Stimulated activated naive CD8-positive, alpha-beta T cell treated with anti-CD3 and anti-CD28 coated beads, Interleukin-15, Interleukin-2, amounts not matched to agents 100 U/mL and 50 U/mL, for 24 hours (primary cell): ENCODE measurements around the gene ABCA7.

Experiments
- ATAC-seq: fragments of 150-1000 bp; cut with Tn5 transposase; one replicate; pipeline ENCODE4 v1.10.0; 2021
- DNase-seq: peaks from one replicate; pipeline ENCODE4 v3.0.0; 2021

The ABCA7 gene

DNA sequence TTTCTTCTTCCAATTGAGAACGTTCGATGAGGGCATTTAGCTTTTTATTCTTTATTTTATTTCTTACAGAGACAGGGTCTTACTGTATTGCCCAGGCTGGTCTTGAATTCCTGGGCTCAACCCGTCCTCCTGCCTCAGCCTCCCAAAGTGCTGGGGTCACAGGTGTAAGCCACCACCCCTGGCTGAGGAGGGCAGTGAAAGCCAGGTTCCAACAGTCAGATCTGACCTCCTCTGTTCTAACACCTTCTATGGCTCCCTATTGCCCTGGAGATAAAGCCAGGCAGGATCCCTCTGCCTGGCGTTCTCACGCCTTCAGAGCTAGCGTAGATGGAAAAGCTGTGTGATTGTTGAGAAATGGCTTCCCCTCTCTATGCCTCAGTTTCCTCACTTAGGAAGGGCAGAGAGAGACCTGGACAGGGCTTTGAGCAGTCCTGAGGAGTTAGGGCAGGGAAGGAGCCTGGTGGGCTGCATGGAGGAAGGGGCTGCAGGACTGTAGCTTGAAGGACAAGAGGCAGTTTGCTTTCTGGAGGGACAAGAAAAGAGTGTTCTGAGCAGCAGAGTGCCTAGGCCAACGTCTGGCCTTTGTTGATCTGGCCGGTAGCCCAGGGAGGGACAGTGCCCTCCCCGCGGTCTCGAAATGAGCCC lies 32.6 kb downstream of the ABCA7 start:
- no peak for ATAC-seq
- no peak for DNase-seq

DNA sequence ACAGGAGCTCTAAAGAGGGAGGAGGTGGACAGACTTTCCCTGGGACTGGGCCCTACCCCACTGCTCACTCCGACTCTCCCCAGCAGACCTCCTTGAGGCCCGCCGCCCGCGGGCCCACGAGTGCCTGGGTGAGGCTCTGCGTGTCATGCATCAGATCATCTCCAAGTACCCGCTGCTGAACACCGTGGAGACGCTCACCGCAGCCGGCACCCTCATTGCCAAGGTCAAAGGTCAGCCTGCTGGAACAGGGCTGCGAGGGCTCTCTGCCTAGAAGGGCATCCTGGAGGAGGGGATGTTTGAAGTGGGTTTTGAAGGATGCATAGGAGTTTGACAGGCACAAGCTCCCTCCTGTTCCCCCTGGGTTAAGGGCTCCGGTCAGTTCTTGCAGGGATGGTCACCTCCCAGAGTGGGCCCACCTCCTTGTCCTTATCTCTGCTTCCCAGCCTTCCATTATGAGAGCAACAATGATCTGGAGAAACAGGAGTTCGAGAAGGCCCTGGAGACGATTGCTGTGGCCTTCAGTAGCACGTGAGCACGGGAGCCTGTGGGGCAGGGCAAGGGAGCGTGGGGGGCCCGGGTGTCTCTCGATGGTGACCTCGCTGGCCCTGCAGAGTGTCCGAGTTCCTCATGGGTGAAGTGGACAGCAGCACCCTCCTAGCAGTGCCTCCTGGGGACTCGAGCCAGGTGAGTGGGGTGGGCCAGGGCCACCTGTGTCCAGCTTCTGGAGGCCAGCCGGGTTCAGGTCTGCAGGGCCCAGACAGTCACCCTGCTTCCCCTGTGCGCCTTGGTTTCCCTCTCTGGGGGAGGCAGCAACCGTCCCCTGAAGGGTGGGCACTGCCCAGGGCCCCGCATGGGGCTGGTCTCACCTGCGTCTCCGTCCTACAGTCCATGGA lies 33.4 kb downstream of the ABCA7 start:
- DNase-seq (no peak), ATAC-seq (no peak)

DNA sequence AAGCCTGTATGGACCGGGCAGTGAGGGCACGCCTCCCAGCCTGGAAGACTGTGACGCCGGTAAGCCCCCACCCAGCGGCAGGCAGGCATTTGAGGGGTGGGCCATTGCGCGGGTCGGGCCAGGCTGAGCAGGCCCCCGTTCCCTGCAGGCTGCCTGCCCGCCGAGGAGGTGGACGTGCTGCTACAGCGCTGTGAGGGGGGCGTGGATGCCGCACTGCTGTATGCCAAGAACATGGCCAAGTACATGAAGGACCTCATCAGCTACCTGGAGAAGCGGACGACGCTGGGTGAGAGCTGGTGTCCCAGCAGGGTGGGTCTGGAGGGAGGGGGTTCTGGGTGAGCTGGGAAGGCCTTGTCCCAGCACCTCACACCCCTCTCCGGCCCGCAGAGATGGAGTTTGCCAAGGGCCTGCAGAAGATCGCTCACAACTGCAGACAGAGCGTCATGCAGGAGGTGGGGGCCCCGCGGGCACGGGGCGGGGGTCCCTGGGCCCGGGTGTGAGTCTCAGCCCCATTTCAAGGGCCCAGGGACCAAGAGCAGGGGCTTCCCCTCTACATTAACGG lies 34.1 kb downstream of the ABCA7 start:
- DNase-seq (no peak), ATAC-seq (no peak)

DNA sequence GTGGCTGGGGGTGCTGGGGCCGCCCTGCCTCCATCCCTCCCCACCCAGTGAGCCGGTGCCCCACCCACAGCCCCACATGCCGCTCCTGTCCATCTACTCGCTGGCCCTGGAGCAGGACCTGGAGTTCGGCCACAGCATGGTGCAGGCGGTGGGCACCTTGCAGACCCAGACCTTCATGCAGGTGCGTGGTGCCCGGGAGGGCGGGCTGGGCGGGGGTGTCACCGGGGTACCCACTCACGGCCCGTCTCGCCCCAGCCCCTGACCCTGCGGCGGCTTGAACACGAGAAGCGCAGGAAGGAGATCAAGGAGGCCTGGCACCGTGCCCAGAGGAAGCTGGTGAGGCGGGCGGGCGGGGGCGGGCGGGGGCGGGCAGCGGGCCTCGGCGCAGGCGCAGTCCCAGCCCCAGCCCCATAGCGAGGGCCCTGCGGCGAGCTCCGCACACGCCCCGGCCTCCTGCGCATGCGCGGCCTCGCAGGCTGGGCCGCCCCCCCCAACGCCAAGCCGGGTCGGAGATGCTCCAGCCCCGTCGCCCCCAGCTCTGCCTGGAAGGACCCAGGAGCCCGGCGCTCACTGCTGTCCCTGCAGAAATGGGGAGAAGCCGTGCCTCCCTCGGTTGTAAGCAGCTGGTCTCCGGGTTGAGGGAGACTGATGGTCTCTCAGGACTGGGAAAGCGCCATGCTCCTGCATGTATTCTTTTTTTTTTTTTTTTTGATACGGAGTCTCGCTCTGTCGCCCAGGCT lies 34.8 kb downstream of the ABCA7 start:
- DNase-seq, result peak; percentile 86

DNA sequence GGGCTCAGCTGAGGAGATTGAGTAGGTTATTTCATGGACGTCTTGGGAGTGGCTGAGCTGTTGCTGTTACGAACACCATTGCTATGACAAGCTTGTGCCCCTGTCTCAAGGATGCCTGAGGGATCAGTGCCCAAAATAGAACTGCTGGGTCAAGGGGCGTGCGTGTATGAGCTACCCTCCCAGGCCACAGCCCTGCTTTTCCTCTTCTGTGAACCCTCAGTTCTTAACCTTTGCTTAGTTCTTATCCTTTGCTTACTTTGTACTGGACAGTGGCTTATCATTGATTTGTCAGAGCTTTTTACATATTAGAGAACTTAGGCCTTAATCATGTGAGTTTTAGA lies 36.1 kb downstream of the ABCA7 start:
- ATAC-seq (no peak), DNase-seq (no peak)

More for the DNA sequence above, 34.8 kb downstream of the ABCA7 start:
- peak; percentile 17 for ATAC-seq

DNA sequence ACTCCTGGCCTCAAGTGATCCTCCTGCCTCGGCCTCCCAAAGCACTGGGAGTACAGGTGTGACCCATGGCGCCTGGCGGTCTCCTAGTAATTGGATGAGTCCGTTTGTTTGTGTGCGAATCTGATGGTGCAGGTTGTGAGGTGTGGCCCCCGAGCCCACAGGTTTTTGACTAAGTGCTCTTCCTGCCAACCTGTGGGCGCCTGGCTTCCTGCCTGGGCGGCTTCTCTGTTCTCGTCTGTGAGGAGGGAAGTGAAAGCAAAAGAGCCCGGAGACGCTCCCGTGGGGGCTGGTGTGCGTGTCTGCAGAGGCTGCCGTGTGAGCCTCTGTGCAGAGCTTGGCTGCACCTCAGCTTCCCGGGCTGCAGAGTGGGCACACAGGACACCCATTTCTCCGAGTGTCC lies 37.0 kb downstream of the ABCA7 start:
- peak; percentile 84 for ATAC-seq
- DNase-seq, result peak; percentile 87

DNA sequence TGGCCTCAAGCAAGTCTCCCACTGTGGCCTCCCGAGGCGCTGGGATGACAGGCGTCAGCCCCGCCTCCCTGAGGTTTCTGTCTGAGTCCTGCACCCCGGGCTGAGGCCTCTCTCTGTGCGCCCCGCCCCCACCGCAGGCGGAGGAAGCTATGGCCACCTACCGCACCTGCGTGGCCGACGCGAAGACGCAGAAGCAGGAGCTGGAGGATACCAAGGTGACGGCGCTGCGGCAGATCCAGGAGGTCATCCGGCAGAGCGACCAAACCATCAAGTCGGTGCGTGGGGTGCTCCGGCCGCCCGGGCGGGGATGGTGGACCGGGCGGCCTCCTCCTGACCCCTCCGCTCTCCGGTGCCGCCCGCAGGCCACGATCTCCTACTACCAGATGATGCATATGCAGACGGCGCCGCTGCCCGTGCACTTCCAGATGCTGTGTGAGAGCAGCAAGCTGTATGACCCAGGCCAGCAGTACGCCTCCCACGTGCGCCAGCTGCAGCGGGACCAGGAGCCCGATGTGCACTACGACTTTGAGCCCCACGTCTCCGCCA lies 39.7 kb downstream of the ABCA7 start:
- DNase-seq (peak; percentile 81), ATAC-seq (no peak)

DNA sequence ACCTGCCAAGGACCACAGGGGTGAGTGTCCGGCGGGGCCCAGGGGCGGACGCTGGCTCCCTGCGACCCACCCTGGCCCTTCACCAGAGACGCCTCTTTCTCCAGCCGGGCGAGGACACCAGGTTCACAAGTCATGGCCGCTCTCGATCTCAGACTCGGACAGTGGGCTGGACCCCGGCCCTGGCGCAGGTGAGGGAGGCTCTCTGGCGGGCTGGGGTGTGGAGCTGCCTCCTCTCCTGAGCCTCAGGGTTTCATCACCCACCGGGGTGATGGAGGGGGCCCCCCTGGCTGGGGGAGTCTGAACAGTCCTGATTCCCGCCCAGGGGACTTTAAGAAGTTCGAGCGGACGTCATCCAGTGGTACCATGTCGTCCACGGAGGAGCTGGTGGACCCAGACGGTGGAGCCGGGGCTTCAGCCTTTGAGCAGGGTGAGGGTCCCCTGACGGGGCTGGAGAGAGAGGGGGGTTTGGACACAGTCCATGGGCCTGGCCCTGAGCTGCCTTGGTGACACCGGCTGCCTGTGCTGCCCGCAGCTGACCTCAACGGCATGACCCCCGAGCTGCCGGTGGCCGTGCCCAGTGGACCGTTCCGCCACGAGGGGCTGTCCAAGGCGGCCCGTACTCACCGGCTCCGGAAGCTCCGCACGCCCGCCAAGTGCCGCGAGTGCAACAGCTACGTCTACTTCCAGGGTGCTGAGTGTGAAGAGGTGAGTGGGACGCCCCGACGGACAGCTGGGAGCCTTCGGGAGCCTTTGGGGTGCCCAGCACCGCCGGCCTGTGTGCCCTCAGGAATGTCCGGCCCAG lies 40.7 kb downstream of the ABCA7 start:
- ATAC-seq (no peak), DNase-seq (no peak)

DNA sequence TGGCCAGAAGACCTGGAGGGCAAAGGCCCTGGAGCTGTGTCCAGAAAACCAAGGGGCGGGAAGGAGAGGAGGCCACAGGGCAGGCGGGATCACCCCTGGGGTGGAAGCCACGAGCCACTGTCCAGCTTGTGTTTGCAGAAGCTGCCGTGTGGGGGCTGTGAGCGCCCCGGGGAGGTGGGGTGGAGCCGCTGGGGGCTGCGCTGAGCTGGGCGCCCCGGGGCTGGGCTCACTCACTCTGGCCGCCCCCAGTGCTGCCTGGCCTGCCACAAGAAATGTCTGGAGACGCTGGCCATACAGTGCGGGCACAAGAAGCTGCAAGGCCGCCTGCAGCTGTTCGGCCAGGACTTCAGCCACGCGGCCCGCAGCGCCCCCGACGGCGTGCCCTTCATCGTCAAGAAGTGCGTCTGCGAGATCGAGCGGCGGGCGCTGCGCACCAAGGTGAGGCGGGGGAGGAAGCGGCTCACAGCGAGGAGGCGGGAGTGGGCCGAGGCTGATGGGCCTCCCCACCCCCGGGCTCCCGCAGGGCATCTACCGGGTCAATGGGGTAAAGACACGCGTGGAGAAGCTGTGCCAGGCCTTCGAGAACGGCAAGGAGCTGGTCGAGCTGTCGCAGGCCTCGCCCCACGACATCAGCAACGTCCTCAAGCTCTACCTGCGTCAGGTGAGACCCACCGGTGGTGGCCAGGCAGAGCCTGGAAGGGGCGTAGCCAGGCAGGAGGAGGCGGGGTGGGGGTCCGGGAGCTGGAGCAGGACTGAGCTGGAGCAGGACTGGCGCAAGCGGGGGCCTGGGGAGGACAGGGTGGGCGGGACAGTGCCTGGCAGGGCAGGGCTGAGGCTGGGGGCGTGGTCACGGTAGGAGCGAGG lies 41.6 kb downstream of the ABCA7 start:
- DNase-seq (no peak), ATAC-seq (no peak)

DNA sequence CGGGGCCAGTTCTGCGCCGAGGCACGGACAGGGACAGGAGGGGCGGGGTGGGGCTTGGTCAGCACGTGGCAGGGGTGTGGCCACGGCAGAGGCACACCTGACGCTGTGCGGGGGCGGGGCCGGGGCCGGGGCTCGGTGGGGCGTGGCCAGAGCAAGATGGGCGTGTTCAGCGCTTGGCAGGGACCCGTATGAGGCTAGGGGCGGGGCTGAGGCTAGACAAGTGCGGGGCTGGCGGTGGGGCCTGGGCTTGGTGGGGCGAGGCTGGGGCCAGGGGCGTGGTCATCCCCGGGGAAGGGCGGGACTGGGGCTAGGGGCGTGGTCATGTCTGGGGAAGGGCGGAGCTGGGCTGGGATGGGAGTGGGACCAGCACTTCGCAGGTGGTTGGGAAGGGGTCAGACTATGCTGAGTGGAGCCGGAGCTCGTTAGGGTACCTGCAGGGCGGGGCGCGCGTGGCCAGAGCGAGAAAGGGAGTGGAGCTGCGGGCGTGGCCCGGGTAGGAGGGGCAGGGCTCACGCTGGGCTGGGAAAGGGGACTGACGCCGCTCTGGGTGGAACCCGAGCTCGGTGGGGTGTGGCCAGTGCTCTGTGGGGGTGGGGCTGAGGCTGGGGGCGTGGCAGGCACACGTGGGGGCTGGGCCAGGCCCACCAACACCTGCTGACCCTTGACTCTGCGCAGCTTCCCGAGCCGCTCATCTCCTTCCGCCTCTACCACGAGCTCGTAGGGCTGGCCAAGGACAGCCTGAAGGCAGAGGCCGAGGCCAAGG lies 42.4 kb downstream of the ABCA7 start:
- peak; percentile 67 for ATAC-seq
- peak; percentile 82 for DNase-seq

DNA sequence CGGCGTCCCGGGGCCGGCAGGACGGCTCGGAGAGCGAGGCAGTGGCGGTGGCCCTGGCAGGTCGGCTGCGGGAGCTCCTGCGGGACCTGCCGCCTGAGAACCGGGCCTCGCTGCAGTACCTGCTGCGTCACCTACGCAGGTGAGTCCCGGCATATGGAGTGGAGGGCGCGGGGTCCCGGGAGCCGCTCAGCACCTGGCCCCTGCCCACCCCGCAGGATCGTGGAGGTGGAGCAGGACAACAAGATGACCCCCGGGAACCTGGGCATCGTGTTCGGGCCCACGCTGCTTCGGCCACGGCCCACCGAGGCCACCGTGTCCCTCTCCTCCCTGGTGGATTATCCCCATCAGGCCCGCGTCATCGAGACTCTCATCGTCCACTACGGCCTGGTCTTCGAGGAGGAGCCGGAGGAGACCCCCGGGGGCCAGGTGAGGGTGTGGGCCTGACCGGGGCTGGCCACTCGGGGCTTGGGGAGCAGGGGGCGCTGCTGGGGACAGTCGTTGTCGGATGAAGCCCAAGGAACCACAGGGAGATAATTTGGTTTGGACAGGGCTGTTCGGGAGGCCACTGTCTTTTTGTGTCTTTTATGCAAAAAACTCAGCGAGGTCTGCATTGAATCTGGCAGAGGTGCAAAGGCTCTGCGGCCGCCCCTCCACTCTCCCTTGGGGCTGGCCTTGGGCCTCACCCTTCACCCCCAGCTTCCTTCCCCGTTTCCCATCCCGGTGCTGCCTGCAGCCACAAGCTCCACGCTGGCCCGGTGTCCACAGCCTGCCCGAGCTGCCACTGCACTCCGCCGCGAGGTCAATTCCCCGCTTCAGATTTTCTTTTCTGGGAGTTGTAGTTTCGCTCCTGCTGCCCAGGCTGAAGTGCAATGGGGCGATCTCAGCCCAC lies 43.3 kb downstream of the ABCA7 start:
- ATAC-seq, result no peak
- DNase-seq, result no peak

DNA sequence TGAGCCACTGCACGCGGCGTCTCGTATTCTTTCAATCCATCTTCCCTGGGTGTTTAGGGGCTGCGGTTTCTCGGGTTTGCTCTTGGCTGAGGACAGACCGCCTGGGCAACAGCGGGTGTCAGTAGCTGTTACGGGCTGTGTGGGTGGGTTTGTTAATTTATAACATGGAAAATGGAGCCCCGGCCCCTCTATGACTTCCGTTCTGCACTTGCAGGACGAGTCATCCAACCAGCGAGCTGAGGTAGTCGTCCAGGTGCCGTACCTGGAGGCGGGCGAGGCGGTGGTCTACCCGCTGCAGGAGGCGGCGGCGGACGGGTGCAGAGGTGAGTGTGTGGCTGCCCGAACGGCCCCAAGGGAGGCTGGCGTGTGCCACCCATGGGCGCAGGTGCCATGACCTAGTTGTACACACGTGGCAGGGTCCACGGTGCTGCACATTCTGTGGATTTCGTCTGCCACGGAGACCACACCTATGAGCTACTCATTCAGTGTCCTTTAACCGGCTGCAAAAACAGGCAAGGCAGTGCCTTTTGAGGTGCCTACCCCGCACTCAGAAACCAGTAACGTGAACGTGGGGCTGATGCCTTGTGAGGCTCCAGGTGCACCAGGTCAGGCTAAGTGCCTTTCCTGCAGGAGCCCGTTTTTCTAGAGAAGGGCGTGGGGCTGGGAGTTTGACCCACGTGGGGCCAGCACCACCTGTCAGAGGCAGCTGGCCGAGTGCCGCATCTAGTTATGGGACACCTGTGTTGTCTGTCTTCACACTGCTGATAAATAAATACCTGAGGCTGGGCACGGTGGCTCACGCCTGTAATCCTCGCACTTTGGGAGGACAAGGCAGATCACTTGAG lies 44.3 kb downstream of the ABCA7 start:
- DNase-seq (no peak), ATAC-seq (no peak)

DNA sequence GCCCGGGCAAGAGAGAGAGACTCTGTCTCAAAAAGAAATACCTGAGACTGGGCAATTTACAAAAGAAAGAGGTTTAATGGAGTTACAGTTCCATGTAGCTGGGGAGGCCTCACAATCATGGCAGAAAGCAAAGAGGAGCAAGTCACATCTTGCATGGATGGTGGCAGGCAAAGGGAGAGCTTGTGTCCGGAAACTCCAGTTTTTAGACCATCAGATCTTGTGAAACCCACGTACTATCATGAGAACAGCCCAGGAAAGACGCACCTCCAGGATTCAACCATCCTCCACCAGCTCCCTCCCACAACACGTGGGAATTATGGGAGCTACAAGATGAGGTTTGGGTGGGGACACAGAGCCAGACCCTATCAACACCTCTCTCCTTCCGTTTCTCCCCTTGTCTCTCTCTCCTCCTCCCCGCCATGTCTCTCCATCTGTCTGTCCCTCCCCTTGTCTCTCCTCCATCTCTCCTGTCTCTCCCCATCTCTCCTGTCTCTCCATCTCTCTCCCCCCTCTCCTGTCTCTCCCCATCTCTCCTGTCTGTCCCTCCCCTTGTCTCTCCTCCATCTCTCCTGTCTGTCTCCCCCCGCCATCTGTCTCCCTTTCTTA lies 45.2 kb downstream of the ABCA7 start:
- ATAC-seq, result no peak
- no peak for DNase-seq

DNA sequence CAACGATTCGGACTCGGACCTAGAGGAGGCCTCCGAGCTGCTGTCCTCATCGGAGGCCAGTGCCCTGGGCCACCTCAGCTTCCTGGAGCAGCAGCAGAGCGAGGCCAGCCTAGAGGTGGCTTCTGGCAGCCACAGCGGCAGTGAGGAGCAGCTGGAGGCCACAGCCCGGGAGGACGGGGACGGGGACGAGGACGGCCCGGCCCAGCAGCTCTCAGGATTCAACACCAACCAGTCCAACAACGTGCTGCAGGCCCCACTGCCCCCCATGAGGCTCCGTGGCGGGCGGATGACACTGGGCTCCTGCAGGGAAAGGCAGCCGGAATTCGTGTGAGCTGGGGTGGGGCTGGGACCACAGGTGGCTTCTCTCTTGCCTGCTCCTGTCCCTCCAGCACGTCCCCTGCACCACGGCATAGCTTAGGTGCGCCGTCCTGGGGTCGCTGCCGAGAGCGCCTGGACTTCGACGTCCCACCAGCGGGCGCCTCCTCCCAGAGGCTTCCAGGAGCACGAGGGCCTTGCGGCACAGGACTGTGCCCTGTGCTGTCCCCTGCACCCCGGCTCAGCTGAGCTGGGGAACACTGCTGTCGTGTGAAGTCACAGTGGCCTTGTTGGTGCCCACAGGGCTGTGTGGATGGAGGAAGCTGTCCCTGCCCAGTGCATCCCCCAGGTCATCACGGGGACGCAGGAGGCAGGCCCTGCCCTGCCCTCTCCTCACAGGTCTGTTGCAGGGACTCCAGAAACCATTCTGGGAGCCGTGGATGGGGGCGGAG lies 46.0 kb downstream of the ABCA7 start:
- no peak for ATAC-seq
- DNase-seq, result no peak

DNA sequence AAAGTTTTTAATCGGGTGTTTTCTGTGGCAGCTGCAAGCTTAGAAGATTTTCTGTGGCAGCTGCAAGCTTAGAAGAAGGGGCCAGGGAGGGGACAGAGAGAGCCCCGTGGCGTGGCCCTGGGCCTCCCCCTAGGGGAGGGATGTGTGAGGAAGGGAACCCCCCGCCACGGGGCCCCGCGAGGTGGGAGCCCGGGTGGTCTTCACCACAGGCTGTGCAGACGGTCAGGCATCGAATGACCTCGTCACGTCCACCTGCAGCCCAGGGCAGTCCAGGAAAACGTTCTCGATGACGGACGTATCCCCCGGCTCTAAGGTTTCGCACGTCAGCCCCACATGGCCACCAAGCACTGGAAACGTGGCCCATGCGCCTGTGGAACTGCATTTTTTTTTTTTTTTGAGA lies 46.7 kb downstream of the ABCA7 start:
- ATAC-seq (no peak), DNase-seq (no peak)

DNA sequence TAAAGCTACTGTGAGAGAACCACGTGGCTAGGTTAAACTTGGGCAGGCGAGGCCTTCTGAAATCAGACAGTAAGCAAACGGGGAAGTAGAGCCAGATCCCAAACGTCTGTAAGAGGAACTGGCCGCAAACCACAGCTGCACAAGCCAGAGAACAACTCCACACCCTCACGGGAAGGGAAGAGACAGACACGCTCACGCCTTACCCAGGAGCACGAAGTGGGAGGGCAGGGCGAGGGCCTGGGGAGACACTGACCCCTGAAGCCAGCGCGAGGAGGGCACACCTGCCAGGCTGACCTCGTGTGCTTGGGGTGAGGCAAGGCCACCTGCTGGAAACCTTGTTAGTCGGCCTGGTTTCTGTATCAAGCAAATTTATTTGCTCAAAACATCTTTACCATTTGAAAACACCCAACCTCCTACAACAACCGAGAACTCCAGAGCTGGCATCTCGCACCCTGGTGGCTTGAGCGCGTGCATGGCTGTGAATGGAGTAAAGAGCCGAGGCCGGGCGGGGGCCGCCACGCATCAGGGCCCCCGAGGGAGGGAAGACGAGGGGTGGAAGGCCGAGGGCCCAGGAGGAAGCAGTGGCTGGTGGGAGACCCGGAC lies 48.0 kb downstream of the ABCA7 start:
- ATAC-seq (peak; percentile 11), DNase-seq (no peak)
